SK-N-SH treated with all-trans-retinoic acid at 6 μM for 48 hours (cell line): Measurements from ENCODE around the gene DGKI.
A peak's percentile ranks its signal among the peaks of the same experiment; 100 is the strongest.

Source experiments
- ATAC-seq: fragments of 200-7000 bp; cut with Tn5 transposase; 3 replicates; pipeline ENCODE4 v1.9.1; 2020; ENCODE audit warnings: mild to moderate bottlenecking, moderate library complexity
- ARNTL ChIP-seq: fragments of 450-650 bp; formaldehyde crosslinking; IDR thresholded peaks from 2 replicates; pipeline ENCODE4 v1.5.0; 2020; ENCODE audit warnings: low read depth, mild to moderate bottlenecking, moderate library complexity, borderline replicate concordance
- BACH2 ChIP-seq: fragments of 250-450 bp; sonication (Bioruptor Pico); IDR thresholded peaks from 2 replicates; pipeline ENCODE4 v1.9.0; 2021; ENCODE audit warnings: mild to moderate bottlenecking, borderline replicate concordance
- CREB5 ChIP-seq: fragments of 250-450 bp; sonication (Bioruptor Pico); IDR thresholded peaks from 2 replicates; pipeline ENCODE4 v1.5.1; 2020; ENCODE audit warnings: low read depth, mild to moderate bottlenecking, moderate library complexity
- CSDC2 ChIP-seq: fragments of 250-450 bp; sonication (Bioruptor Pico); IDR thresholded peaks from 2 replicates; pipeline ENCODE4 v1.5.0; 2020; ENCODE audit warnings: mild to moderate bottlenecking, moderate library complexity
- CSRNP3 ChIP-seq: fragments of 250-450 bp; sonication (Bioruptor Pico); IDR thresholded peaks from 2 replicates; pipeline ENCODE4 v1.5.1; 2021; ENCODE audit warnings: mild to moderate bottlenecking, moderate library complexity
- ESRRG ChIP-seq: fragments of 250-450 bp; sonication (Bioruptor Pico); IDR thresholded peaks from 2 replicates; pipeline ENCODE4 v1.6.1; 2021; ENCODE audit warnings: mild to moderate bottlenecking
- GLIS3 ChIP-seq: fragments of 250-450 bp; sonication (Bioruptor Pico); IDR thresholded peaks from 2 replicates; pipeline ENCODE4 v1.5.0; 2020; ENCODE audit warnings: mild to moderate bottlenecking, moderate library complexity
- ISL1 ChIP-seq: fragments of 250-450 bp; sonication (Bioruptor Pico); IDR thresholded peaks from 2 replicates; pipeline ENCODE4 v2.1.2; 2022; ENCODE audit warnings: mild to moderate bottlenecking, moderate library complexity
- OSR1 ChIP-seq: fragments of 250-450 bp; sonication (Bioruptor Pico); IDR thresholded peaks from 2 replicates; pipeline ENCODE4 v1.8.0; 2022; ENCODE audit warnings: moderate library complexity, mild to moderate bottlenecking, inconsistent platforms
- PATZ1 ChIP-seq: fragments of 250-450 bp; sonication (Bioruptor Pico); IDR thresholded peaks from 2 replicates; pipeline ENCODE4 v1.8.0; 2020; ENCODE audit warnings: mild to moderate bottlenecking, moderate library complexity, borderline replicate concordance
- POU6F1 ChIP-seq: fragments of 250-450 bp; sonication (Bioruptor Pico); IDR thresholded peaks from 2 replicates; pipeline ENCODE4 v1.8.0; 2021; ENCODE audit warnings: low read depth, mild to moderate bottlenecking, moderate library complexity, borderline replicate concordance
- PPARA ChIP-seq: fragments of 250-450 bp; sonication (Bioruptor Pico); IDR thresholded peaks from 2 replicates; pipeline ENCODE4 v1.5.0; 2020; ENCODE audit warnings: mild to moderate bottlenecking, borderline replicate concordance
- RARB ChIP-seq: fragments of 250-450 bp; sonication (Bioruptor Pico); IDR thresholded peaks from 2 replicates; pipeline ENCODE4 v1.8.0; 2021; ENCODE audit warnings: mild to moderate bottlenecking, moderate library complexity
- SNAI2 ChIP-seq: fragments of 250-450 bp; sonication (Bioruptor Pico); IDR thresholded peaks from 2 replicates; pipeline ENCODE4 v1.5.0; 2020; ENCODE audit warnings: mild to moderate bottlenecking, moderate library complexity
- TCF4 ChIP-seq: fragments of 250-450 bp; sonication (Bioruptor Pico); IDR thresholded peaks from 2 replicates; pipeline ENCODE4 v1.8.0; 2021; ENCODE audit warnings: mild to moderate bottlenecking, moderate library complexity, borderline replicate concordance
- TOX ChIP-seq: fragments of 250-450 bp; sonication (Bioruptor Pico); IDR thresholded peaks from 2 replicates; pipeline ENCODE4 v1.8.0; 2021; ENCODE audit warnings: mild to moderate bottlenecking, moderate library complexity, borderline replicate concordance
- TSHZ2 ChIP-seq: fragments of 250-450 bp; sonication (Bioruptor Pico); IDR thresholded peaks from 2 replicates; pipeline ENCODE4 v1.5.0; 2020; ENCODE audit warnings: mild to moderate bottlenecking, moderate library complexity
- ZC3H10 ChIP-seq: fragments of 250-450 bp; sonication (Bioruptor Pico); IDR thresholded peaks from 2 replicates; pipeline ENCODE4 v1.5.1; 2021; ENCODE audit warnings: mild to moderate bottlenecking, moderate library complexity
- ZFP3 ChIP-seq: fragments of 250-450 bp; sonication (Bioruptor Pico); IDR thresholded peaks from 2 replicates; pipeline ENCODE4 v1.5.0; 2020; ENCODE audit warnings: mild to moderate bottlenecking, moderate library complexity
- ZFP30 ChIP-seq: fragments of 450-650 bp; formaldehyde crosslinking; IDR thresholded peaks from 2 replicates; pipeline ENCODE4 v1.5.0; 2022; ENCODE audit warnings: mild to moderate bottlenecking, moderate library complexity
- ZNF565 ChIP-seq: fragments of 450-650 bp; formaldehyde crosslinking; conservative IDR thresholded peaks from 2 replicates; pipeline ENCODE4 v1.5.0; 2020; ENCODE audit warnings: low read depth, mild to moderate bottlenecking, moderate library complexity
- ZNF70 ChIP-seq: fragments of 450-650 bp; formaldehyde crosslinking; IDR thresholded peaks from 2 replicates; pipeline ENCODE4 v1.5.0; 2020; ENCODE audit warnings: mild to moderate bottlenecking, moderate library complexity
- ZNF8 ChIP-seq: fragments of 450-650 bp; formaldehyde crosslinking; IDR thresholded peaks from 2 replicates; pipeline ENCODE4 v1.5.0; 2020; ENCODE audit warnings: mild to moderate bottlenecking, moderate library complexity

The DGKI gene

GRCh38 chr7:137778511-137778910 is 68.3 kb downstream of the DGKI start (continued):
- no peak for TF ChIP-seq POU6F1
- no peak for TF ChIP-seq TCF4 (CRISPR knock-in tag)

- TF ChIP-seq CREB5 (CRISPR knock-in tag) (no peak), OSR1 (CRISPR knock-in tag) (no peak), ZFP3 (CRISPR knock-in tag) (no peak), TSHZ2 (CRISPR knock-in tag) (no peak), GLIS3 (CRISPR knock-in tag) (no peak), PPARA (CRISPR knock-in tag) (no peak), ISL1 (no peak), ZC3H10 (CRISPR knock-in tag) (no peak), TCF4 (CRISPR knock-in tag) (no peak), POU6F1 (no peak), ARNTL (CRISPR knock-in tag) (no peak), ZNF70 (CRISPR knock-in tag) (no peak), ESRRG (CRISPR knock-in tag) (no peak), TOX (CRISPR knock-in tag) (no peak), ZNF565 (CRISPR knock-in tag) (no peak), SNAI2 (CRISPR knock-in tag) (no peak), ZNF8 (CRISPR knock-in tag) (no peak), ZFP30 (CRISPR knock-in tag) (no peak), CSDC2 (CRISPR knock-in tag) (no peak)
- ATAC-seq: no peak
Measured at GRCh38 chr7:137774793-137775201, 72.0 kb downstream of the DGKI start.

- TF ChIP-seq TOX (CRISPR knock-in tag): no peak
- TF ChIP-seq TCF4 (CRISPR knock-in tag): no peak
- TF ChIP-seq PPARA (CRISPR knock-in tag): no peak
- TF ChIP-seq ARNTL (CRISPR knock-in tag): no peak
- TF ChIP-seq ZFP30 (CRISPR knock-in tag): no peak
- no peak for TF ChIP-seq PATZ1
- no peak for TF ChIP-seq OSR1 (CRISPR knock-in tag)
- TF ChIP-seq POU6F1: no peak
- TF ChIP-seq GLIS3 (CRISPR knock-in tag): no peak
- TF ChIP-seq CSRNP3 (CRISPR knock-in tag): no peak
- TF ChIP-seq ZC3H10 (CRISPR knock-in tag): no peak
- no peak for TF ChIP-seq BACH2 (CRISPR knock-in tag)
- TF ChIP-seq ESRRG (CRISPR knock-in tag): no peak
- no peak for TF ChIP-seq ZNF8 (CRISPR knock-in tag)
- no peak for TF ChIP-seq CSDC2 (CRISPR knock-in tag)
- TF ChIP-seq ZNF70 (CRISPR knock-in tag): no peak
- no peak for TF ChIP-seq ZFP3 (CRISPR knock-in tag)
- no peak for TF ChIP-seq RARB
- TF ChIP-seq SNAI2 (CRISPR knock-in tag): no peak
- peak; percentile 77 for ATAC-seq
Measured at GRCh38 chr7:137772748-137773147, 74.0 kb downstream of the DGKI start.
